Body of pancreas (tissue), 4 donors: Measurements from ENCODE around the gene WRAP73. TPM values are rescaled to one million over a fixed set of nuclear protein-coding genes. Genes with fewer than 3 reads are reported as not detected.

ENCODE experiments used
- ATAC-seq: fragments of 150-250 bp; one replicate; pipeline ENCODE4 v1.9.1; 2016
- DNase-seq, 4 donors: peaks; one replicate each; pipeline ENCODE4 v3.0.0-alpha.2; 2019
- H3K27ac ChIP-seq, 4 donors: fragments of 200-600 bp; sonication (generic); 1 replicate in 3 of 4; 2 replicates in 1 of 4; pipeline versions ENCODE4 v1.5.1 to v1.6.1; 2016 to 2019; ENCODE audit warnings: mild to moderate bottlenecking in 1 of 4, mixed read lengths in 1 of 4, moderate library complexity in 1 of 4
- H3K27me3 ChIP-seq, 2 donors: fragments of 200-600 bp; sonication (generic); one replicate each; pipeline ENCODE4 v1.6.0; 2016; ENCODE audit warnings: mild to moderate bottlenecking in 1 of 2
- H3K36me3 ChIP-seq, 2 donors: fragments of 200-600 bp; sonication (generic); replicated peaks in 1 of 2; 2 replicates each; pipeline ENCODE4 v1.5.1; 2016; ENCODE audit warnings: low read depth in 2 of 2; ENCODE audit not compliant: insufficient read depth in 1 of 2
- H3K4me1 ChIP-seq: fragments of 200-600 bp; sonication (generic); one replicate; pipeline ENCODE4 v1.6.0; 2016
- H3K4me3 ChIP-seq, 2 donors: fragments of 200-600 bp; sonication (generic); 1 replicate in 1 of 2; 2 replicates in 1 of 2; pipeline ENCODE4 v1.5.1; 2016 to 2019
- H3K9me3 ChIP-seq, 3 donors: fragments of 200-600 bp; sonication (generic); 1 replicate in 2 of 3; 2 replicates in 1 of 3; pipeline ENCODE4 v1.5.1; 2016
- POLR2A ChIP-seq, 3 donors: fragments of 450-650 bp; IDR thresholded peaks; one replicate each; pipeline ENCODE4 v1.6.1; 2016; ENCODE audit warnings: antibody characterized with exemption in 3 of 3, mild to moderate bottlenecking in 2 of 3
- WGBS, 2 donors: methylation state at CpG; one replicate each; pipeline ENCODE4 v1.1.5; 2017; 5-methylcytosine and 5-hydroxymethylcytosine counted together
- intact Hi-C: fragments of 100-400 bp; cut with DNase I; formaldehyde crosslinking; loops from one replicate; pipeline ENCODE4 v1.15.1; 2023
- total RNA-seq, 2 donors: library from RNA; depleted of rRNA; stranded (reverse); fragments of >200 nt; gene quantifications; one replicate each; pipeline ENCODE4 v1.1.0, GENCODE V29; 2016
- TF ChIP-seq, protein P1 (sequence below), 7 experiments: fragments of 450-650 bp in 4 of 7; fragments of 200-600 bp in 3 of 7; sonication (generic) in 3 of 7; IDR thresholded peaks; one replicate each; pipeline ENCODE4 v1.5.1; 2016 to 2019; ENCODE audit warnings: antibody characterized with exemption in 7 of 7

Gene WRAP73
- total RNA-seq, 2 donors from 2014 or later: 7.8 to 35.6 TPM

DNA sequence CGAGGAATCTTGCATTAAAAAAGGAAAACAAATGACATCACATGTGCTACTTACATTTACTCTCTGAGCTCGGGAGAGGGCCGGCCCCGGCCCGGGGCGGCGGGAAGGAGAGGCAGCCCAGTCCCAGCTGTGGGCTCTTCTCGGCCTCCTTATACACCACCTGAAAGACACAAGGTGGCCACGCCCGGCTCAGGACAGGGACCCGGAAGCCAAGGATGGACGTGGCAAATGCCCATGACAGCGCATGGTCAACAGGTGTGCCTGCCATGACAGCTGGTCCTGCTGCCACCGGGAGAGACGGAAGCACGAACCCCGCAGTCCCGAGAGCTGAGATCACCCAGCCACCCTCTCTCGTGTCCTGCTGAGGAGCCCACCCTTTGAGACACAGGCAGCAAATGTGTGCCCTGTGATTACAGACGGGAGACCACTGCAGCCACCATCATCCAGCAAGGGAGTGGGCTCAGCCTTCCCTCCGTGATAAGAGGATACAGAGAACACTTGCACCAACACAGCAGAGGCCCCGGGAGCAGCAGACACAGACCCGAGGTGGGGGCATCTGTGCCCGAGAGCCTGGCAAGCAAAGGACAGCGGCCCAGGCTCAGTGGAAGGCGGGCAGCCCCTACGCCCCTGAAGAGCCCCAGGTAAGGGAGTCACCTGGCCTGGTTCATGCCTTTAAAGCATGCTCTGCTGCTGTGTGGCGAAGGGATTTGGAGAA is 16.4 kb downstream of the WRAP73 start:
- H3K27ac ChIP-seq: no peak overlapping the region
- intact Hi-C loops: no loop called here
- H3K9me3 ChIP-seq: no peaks in the 10 kb centered on the region
- no peak overlapping the region for H3K4me3 ChIP-seq
- H3K36me3 ChIP-seq: peaks cover 0 to 35% of the 10 kb centered on the region in 2 donors
- H3K4me1 ChIP-seq: no peaks in the 10 kb centered on the region
- 91 to 93% methylated on average over 11 to 28 of the region's 28 CpGs for WGBS, 2 donors
- H3K27me3 ChIP-seq: no peaks in the 10 kb centered on the region
- ATAC-seq: no peak
- no peak for DNase-seq
- TF ChIP-seq POLR2A (IDR thresholded peaks at IDR 0.05): no peak
- TF ChIP-seq, protein P1, sequence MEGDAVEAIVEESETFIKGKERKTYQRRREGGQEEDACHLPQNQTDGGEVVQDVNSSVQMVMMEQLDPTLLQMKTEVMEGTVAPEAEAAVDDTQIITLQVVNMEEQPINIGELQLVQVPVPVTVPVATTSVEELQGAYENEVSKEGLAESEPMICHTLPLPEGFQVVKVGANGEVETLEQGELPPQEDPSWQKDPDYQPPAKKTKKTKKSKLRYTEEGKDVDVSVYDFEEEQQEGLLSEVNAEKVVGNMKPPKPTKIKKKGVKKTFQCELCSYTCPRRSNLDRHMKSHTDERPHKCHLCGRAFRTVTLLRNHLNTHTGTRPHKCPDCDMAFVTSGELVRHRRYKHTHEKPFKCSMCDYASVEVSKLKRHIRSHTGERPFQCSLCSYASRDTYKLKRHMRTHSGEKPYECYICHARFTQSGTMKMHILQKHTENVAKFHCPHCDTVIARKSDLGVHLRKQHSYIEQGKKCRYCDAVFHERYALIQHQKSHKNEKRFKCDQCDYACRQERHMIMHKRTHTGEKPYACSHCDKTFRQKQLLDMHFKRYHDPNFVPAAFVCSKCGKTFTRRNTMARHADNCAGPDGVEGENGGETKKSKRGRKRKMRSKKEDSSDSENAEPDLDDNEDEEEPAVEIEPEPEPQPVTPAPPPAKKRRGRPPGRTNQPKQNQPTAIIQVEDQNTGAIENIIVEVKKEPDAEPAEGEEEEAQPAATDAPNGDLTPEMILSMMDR (IDR thresholded peaks at IDR 0.05): no peak

DNA sequence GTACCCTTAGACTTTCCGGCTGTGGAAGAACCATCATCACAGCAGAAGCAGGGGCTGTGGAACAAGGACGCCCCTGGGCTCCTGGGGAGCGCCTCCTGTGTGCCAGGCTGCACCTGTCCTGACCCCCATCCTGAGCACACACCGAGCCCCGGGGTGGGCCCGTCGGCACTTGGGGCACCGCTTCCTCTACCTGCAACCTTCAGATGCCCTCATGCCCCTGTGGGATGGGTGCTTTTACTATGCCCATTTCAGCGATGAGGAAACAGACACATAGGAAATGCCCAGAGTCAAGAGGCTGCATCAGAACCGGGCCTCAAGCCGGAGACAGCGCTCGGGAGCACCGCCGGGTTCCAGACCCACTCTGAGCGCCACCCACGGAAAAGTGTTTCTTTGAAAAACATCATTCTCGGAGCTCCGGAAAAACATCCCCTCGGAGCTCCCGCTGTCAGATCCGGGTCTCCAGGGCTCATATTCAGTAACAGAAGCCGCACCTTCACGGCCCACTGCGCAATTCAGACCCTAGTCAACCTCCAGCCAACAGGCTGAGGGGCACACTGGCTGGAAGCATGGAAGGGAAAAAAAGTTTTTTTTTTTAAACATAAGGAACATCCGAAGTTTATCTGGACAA is 17.1 kb downstream of the WRAP73 start:
- 89 to 90% methylated on average over 13 to 26 of the region's 26 CpGs for WGBS, 2 donors
- TF ChIP-seq, protein P1 (IDR thresholded peaks at IDR 0.05): no peak
- TF ChIP-seq POLR2A (IDR thresholded peaks at IDR 0.05): no peak
- Histone ChIP-seq H3K36me3 (peaks cover 0 to 34% of the 10 kb centered on the region in 2 donors), H3K4me1 (no peaks in the 10 kb centered on the region), H3K27ac (no peak overlapping the region), H3K4me3 (no peak overlapping the region), H3K9me3 (no peaks in the 10 kb centered on the region), H3K27me3 (no peaks in the 10 kb centered on the region)
- intact Hi-C loops: no loop called here
- no peak for DNase-seq
- no peak for ATAC-seq

DNA sequence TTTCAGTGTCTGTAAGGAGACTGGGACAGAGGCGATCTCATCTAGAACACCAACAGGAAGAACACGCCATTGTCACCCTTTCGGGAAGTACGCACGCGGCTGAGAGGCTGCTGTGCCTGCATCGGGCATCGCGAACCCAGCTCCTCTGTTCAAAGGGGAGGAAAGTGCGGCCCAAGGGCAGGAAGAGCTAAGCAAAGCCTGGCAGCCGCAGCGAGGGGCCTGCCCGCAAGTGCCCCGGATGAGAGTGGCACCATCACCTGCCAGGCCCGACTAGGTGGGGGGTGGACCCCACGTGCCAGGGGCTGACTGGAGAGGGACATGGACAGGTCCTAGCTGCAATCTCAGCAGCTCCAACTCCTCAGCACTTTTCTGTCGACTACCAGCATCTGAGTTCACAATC is 17.6 kb downstream of the WRAP73 start:
- no peak for TF ChIP-seq POLR2A (IDR thresholded peaks at IDR 0.05)
- TF ChIP-seq, protein P1 (IDR thresholded peaks at IDR 0.05): no peak
- DNase-seq: no peak
- Histone ChIP-seq H3K9me3 (no peaks in the 10 kb centered on the region), H3K27me3 (no peaks in the 10 kb centered on the region), H3K36me3 (peaks cover 0 to 32% of the 10 kb centered on the region in 2 donors), H3K27ac (no peak overlapping the region), H3K4me1 (no peaks in the 10 kb centered on the region), H3K4me3 (no peak overlapping the region)
- intact Hi-C loops: no loop called here
- no peak for ATAC-seq
- WGBS, 2 donors: 78 to 89% methylated on average over 2 to 17 of the region's 17 CpGs

DNA sequence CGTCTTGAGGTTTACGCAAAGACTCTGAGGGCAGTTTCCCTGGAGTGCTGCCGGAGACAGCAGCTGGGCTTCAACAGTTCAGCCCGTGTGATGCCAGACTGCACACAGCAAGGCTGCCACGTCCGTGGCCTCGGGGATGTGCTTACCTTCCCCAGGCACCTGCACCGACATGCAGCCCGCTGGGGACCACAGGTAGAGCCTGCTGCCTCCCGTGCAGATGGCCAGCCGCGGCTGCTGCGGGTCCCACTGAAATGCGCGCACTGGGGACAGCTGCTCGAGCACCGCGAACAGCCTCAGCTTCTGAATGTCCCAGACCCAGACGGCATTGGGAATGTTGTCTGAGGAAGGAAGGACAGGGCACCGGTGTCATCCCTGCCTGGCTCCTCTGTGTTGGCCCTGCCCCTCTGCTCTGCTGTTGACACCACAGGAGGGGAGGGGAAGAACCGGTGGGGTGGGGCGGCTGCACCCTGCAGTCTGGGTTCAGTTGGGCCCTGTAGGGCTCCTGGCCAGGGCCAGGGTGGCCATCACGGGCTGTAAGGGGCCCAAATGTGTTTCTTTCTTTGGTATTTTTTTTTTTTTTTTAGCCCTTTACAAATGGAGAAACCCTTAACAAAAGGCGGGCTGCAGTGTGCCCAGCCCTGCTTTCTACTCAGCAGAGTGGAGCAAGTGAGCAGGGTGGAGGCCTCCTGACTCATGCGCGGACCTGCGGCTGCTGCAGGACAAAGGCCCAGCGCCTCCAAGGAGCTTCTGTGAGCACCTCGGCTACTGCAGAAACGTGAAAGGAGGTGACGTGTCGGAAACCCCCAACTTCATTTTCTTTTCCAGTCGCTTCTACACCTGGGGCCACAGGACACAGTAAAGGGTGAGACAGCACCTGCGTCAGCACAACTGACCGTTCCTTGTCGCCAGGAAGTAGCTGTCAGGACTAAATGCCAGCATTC is 18.3 kb downstream of the WRAP73 start:
- H3K9me3 ChIP-seq: no peaks in the 10 kb centered on the region
- H3K4me1 ChIP-seq: no peaks in the 10 kb centered on the region
- no peak for DNase-seq
- no peak for ATAC-seq
- 92 to 96% methylated on average over 23 to 35 of the region's 36 CpGs for WGBS, 2 donors
- H3K27ac ChIP-seq: no peak overlapping the region
- no peak overlapping the region for H3K4me3 ChIP-seq
- H3K27me3 ChIP-seq: no peaks in the 10 kb centered on the region
- no peak for TF ChIP-seq POLR2A (IDR thresholded peaks at IDR 0.05)
- TF ChIP-seq, protein P1 (IDR thresholded peaks at IDR 0.05): no peak
- intact Hi-C loops: no loop called here
- H3K36me3 ChIP-seq: peaks cover 0 to 27% of the 10 kb centered on the region in 2 donors
